Tibial nerve (tissue), 3 donors: ENCODE data around the gene RAMP1.

Experiments
- POLR2A ChIP-seq, 2 donors: fragments of 450-650 bp; IDR thresholded peaks; one replicate each; pipeline ENCODE4 v1.6.1; 2017; ENCODE audit warnings: antibody characterized with exemption in 2 of 2, mild to moderate bottlenecking in 2 of 2, moderate library complexity in 2 of 2
- TF ChIP-seq, protein P1 (sequence below), 5 experiments: fragments of 200-600 bp in 3 of 5; fragments of 450-650 bp in 2 of 5; sonication (generic) in 3 of 5; IDR thresholded peaks; one replicate each; pipeline ENCODE4 v1.5.1; 2016 to 2019; ENCODE audit warnings: antibody characterized with exemption in 5 of 5, mild to moderate bottlenecking in 3 of 5, moderate library complexity in 2 of 5

DNA sequence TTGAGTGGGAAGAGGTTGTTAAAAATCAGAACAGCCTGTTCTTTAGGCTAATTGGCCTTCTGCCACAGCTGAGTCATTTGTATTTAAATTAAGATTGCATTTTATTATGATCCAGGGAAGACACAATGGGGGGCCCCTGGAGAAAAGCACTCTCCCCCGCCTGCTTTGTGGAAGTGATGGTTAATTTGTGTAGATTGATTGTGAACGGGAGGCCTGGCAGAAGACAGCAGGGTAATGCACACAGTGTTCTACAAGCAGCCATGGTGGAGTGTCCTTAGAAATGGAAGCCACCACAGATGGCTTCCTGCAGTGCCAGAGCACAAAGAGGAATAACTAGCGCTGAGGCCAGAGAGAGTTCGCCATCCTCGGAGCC lies 19.6 kb downstream of the RAMP1 start:
- TF ChIP-seq, protein P1, sequence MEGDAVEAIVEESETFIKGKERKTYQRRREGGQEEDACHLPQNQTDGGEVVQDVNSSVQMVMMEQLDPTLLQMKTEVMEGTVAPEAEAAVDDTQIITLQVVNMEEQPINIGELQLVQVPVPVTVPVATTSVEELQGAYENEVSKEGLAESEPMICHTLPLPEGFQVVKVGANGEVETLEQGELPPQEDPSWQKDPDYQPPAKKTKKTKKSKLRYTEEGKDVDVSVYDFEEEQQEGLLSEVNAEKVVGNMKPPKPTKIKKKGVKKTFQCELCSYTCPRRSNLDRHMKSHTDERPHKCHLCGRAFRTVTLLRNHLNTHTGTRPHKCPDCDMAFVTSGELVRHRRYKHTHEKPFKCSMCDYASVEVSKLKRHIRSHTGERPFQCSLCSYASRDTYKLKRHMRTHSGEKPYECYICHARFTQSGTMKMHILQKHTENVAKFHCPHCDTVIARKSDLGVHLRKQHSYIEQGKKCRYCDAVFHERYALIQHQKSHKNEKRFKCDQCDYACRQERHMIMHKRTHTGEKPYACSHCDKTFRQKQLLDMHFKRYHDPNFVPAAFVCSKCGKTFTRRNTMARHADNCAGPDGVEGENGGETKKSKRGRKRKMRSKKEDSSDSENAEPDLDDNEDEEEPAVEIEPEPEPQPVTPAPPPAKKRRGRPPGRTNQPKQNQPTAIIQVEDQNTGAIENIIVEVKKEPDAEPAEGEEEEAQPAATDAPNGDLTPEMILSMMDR (IDR thresholded peaks at IDR 0.05): no peak
- TF ChIP-seq POLR2A (IDR thresholded peaks at IDR 0.05): no peak
